DOHH2 (cell line): Measurements from ENCODE around the gene CFAP97D1.

ENCODE experiments used
- H3F3A ChIP-seq: fragments of 200-600 bp; sonication (generic), shearing (Covaris generic); 2 replicates; pipeline ENCODE4 v1.6.0; 2016; ENCODE audit warnings: antibody characterized with exemption, mild to moderate bottlenecking; ENCODE audit not compliant: control insufficient read depth, insufficient read depth
- H3K27ac ChIP-seq: fragments of 200-600 bp; sonication (generic); 2 replicates; pipeline ENCODE4 v1.5.1; 2014; ENCODE audit warnings: low read depth, mild to moderate bottlenecking, low read length, moderate library complexity
- H3K27me3 ChIP-seq: fragments of 200-600 bp; sonication (generic); 2 replicates; pipeline ENCODE4 v1.6.1; 2014; ENCODE audit warnings: mild to moderate bottlenecking, low read length, mixed read lengths; ENCODE audit not compliant: control insufficient read depth
- H3K36me3 ChIP-seq: fragments of 200-600 bp; sonication (generic); 2 replicates; pipeline ENCODE4 v1.6.1; 2014; ENCODE audit warnings: mild to moderate bottlenecking, low read length, moderate library complexity, mixed read lengths; ENCODE audit not compliant: control insufficient read depth
- H3K4me1 ChIP-seq: fragments of 200-600 bp; sonication (generic); 2 replicates; pipeline ENCODE4 v1.6.1; 2014; ENCODE audit warnings: mild to moderate bottlenecking, low read length, mixed read lengths; ENCODE audit not compliant: control insufficient read depth
- H3K4me2 ChIP-seq: fragments of 200-600 bp; sonication (generic); 2 replicates; pipeline ENCODE4 v1.6.0; 2014; ENCODE audit warnings: mild to moderate bottlenecking, low read length, moderate library complexity
- H3K4me3 ChIP-seq: fragments of 200-600 bp; sonication (generic); 2 replicates; pipeline ENCODE4 v1.5.1; 2014; ENCODE audit warnings: mild to moderate bottlenecking, low read length, mixed read lengths
- H3K79me2 ChIP-seq: fragments of 200-600 bp; sonication (generic); 2 replicates; pipeline ENCODE4 v1.6.1; 2014; ENCODE audit warnings: mild to moderate bottlenecking, low read length, mixed read lengths; ENCODE audit not compliant: control insufficient read depth
- H3K9me2 ChIP-seq: fragments of 200-600 bp; sonication (generic); replicated peaks from 2 replicates; pipeline ENCODE4 v1.6.1; 2014; ENCODE audit warnings: mild to moderate bottlenecking, low read length, mixed read lengths; ENCODE audit not compliant: control insufficient read depth
- H3K9me3 ChIP-seq: fragments of 200-600 bp; sonication (generic); 2 replicates; pipeline ENCODE4 v1.6.1; 2014; ENCODE audit warnings: antibody characterized with exemption, low read length, mixed read lengths; ENCODE audit not compliant: control insufficient read depth, insufficient read depth
- H4K20me1 ChIP-seq: fragments of 200-600 bp; sonication (generic); 2 replicates; pipeline ENCODE4 v1.6.0; 2014; ENCODE audit warnings: low read depth, mild to moderate bottlenecking, antibody characterized with exemption, low read length, moderate library complexity; ENCODE audit not compliant: control insufficient read depth, insufficient read depth
- EZH2phosphoT487 ChIP-seq: fragments of 200-600 bp; sonication (generic); IDR thresholded peaks from 2 replicates; pipeline ENCODE4 v1.6.1; 2017; ENCODE audit warnings: borderline replicate concordance, mild to moderate bottlenecking, antibody characterized with exemption, low read length, moderate library complexity, mixed read lengths
- TF ChIP-seq, protein P1 (sequence below): fragments of 200-600 bp; sonication (generic); IDR thresholded peaks from one replicate; pipeline ENCODE4 v1.5.1; 2014; ENCODE audit warnings: antibody characterized with exemption, mild to moderate bottlenecking, low read depth, low read length; ENCODE audit not compliant: poor library complexity, severe bottlenecking

Gene CFAP97D1

DNA sequence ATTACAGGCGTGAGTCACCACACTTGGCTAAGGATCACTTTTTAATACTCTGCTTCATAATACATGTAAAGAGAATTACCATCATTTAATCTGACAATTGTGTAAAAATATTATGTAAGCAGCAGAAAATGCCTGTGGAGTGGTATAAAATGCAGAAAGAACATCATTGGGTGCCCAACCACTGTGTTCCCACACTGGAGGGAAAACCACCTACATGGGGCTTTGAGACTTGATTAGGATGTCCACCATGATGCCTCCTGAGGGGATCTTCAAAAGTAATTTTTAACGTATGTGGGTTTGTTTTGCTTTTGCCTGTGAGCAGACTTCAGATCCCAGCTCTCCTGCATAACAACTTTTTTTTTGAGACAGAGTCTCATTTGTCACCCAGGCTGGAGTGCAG is 18.8 kb downstream of the CFAP97D1 start:
- no peak overlapping the region for H3K4me3 ChIP-seq
- no peak for TF ChIP-seq EZH2phosphoT487
- TF ChIP-seq, protein P1, sequence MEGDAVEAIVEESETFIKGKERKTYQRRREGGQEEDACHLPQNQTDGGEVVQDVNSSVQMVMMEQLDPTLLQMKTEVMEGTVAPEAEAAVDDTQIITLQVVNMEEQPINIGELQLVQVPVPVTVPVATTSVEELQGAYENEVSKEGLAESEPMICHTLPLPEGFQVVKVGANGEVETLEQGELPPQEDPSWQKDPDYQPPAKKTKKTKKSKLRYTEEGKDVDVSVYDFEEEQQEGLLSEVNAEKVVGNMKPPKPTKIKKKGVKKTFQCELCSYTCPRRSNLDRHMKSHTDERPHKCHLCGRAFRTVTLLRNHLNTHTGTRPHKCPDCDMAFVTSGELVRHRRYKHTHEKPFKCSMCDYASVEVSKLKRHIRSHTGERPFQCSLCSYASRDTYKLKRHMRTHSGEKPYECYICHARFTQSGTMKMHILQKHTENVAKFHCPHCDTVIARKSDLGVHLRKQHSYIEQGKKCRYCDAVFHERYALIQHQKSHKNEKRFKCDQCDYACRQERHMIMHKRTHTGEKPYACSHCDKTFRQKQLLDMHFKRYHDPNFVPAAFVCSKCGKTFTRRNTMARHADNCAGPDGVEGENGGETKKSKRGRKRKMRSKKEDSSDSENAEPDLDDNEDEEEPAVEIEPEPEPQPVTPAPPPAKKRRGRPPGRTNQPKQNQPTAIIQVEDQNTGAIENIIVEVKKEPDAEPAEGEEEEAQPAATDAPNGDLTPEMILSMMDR = no peak
- H3K27ac ChIP-seq = no peak overlapping the region
- H4K20me1 ChIP-seq = no peaks in the 10 kb centered on the region
- peaks cover 21% of the 10 kb centered on the region for H3K27me3 ChIP-seq
- H3K4me2 ChIP-seq = no peak overlapping the region
- peaks cover 3% of the 10 kb centered on the region; the same call in 1 of the 2 replicates for H3K4me1 ChIP-seq
- no peaks in the 10 kb centered on the region for H3K9me3 ChIP-seq
- no peaks in the 10 kb centered on the region for H3K36me3 ChIP-seq
- H3K9me2 ChIP-seq = no peaks in the 10 kb centered on the region
- H3F3A ChIP-seq = no peaks in the 10 kb centered on the region
- H3K79me2 ChIP-seq = no peaks in the 10 kb centered on the region

- peaks cover 3% of the 10 kb centered on the region; the same call in 1 of the 2 replicates for H3K4me1 ChIP-seq
- no peaks in the 10 kb centered on the region for H3K9me3 ChIP-seq
- no peak overlapping the region for H3K27ac ChIP-seq
- no peaks in the 10 kb centered on the region for H3K36me3 ChIP-seq
- no peak overlapping the region for H3K4me2 ChIP-seq
- H4K20me1 ChIP-seq = no peaks in the 10 kb centered on the region
- TF ChIP-seq EZH2phosphoT487 = no peak
- TF ChIP-seq, protein P1 = no peak
- H3K27me3 ChIP-seq = peaks cover 23% of the 10 kb centered on the region
- no peak overlapping the region for H3K4me3 ChIP-seq
- no peaks in the 10 kb centered on the region for H3K9me2 ChIP-seq
- no peaks in the 10 kb centered on the region for H3F3A ChIP-seq
- no peaks in the 10 kb centered on the region for H3K79me2 ChIP-seq
Measured at GRCh38 chr17:43800736-43801135, 20.5 kb downstream of the CFAP97D1 start.

DNA sequence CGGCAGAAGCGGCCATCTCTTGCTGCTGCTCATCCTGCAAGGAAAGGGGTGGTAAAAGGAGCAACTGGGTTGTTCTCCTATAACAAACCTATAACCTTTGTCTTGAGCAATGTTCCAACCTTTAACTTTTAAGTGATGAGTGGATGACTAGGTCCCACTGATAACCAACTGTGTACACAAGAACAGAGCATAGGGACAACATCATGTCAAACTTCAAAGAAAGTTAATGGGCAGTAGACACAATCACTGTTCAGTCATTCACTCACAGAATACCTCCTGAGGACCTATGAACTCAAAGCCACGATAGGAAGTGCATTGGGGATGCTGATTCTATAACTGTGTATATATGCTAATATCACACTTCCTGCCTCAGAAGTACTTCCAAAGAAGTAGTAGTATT is 21.6 kb downstream of the CFAP97D1 start:
- Histone ChIP-seq H3K4me2 (no peak overlapping the region), H3K27ac (no peak overlapping the region)
- TF ChIP-seq EZH2phosphoT487 = no peak
- TF ChIP-seq, protein P1 = no peak

More for the DNA sequence above, 21.6 kb downstream of the CFAP97D1 start:
- Histone ChIP-seq H3K36me3 (no peaks in the 10 kb centered on the region), H4K20me1 (no peaks in the 10 kb centered on the region), H3K9me2 (no peaks in the 10 kb centered on the region), H3K4me3 (no peak overlapping the region), H3K79me2 (no peaks in the 10 kb centered on the region), H3K27me3 (peaks cover 23% of the 10 kb centered on the region), H3K4me1 (peaks cover 3% of the 10 kb centered on the region; the same call in 1 of the 2 replicates), H3K9me3 (no peaks in the 10 kb centered on the region), H3F3A (no peaks in the 10 kb centered on the region)
